OCI-LY7 (cell line): ENCODE results near the gene ATF1.

Experiments used
- CTCF ChIP-seq: fragments of 200-600 bp; sonication (generic); conservative IDR thresholded peaks from 2 replicates; pipeline ENCODE4 v1.5.1; 2014; ENCODE audit warnings: mild to moderate bottlenecking, antibody characterized with exemption, low read length, moderate library complexity, mixed read lengths
- EZH2phosphoT487 ChIP-seq: fragments of 200-600 bp; sonication (generic); IDR thresholded peaks from 2 replicates; pipeline ENCODE4 v1.6.1; 2018; ENCODE audit warnings: low read depth, borderline replicate concordance, mild to moderate bottlenecking, mixed run types, antibody characterized with exemption, low read length, moderate library complexity, mixed read lengths

- TF ChIP-seq CTCF (peak; percentile 94), EZH2phosphoT487 (no peak)
Observed at GRCh38 chr12:50734409-50735263, 29.3 kb upstream of the ATF1 start.
